Panc1 (cell line): ENCODE data around the gene CRYGS.

Experiments used
- CTCF ChIP-seq: fragments of 450-650 bp; IDR thresholded peaks from 2 replicates; pipeline ENCODE4 v1.5.1; 2017; ENCODE audit warnings: mild to moderate bottlenecking
- POLR2AphosphoS5 ChIP-seq: IDR thresholded peaks from 2 replicates; pipeline ENCODE4 v1.6.1; 2012; ENCODE audit warnings: mild to moderate bottlenecking, low read depth, low read length, moderate library complexity
- REST ChIP-seq, 2 experiments: IDR thresholded peaks; 2 replicates each; pipeline ENCODE4 v1.6.1; 2011 to 2012; ENCODE audit warnings: low read depth in 2 of 2, control low read depth in 1 of 2, low read length in 1 of 2, mild to moderate bottlenecking in 1 of 2, moderate library complexity in 1 of 2; ENCODE audit not compliant: insufficient read depth in 1 of 2
- TCF7L2 ChIP-seq: IDR thresholded peaks from 2 replicates; pipeline ENCODE4 v1.6.1; 2011; ENCODE audit warnings: mild to moderate bottlenecking, low read depth, low read length, inconsistent platforms

GRCh38 chr3:186589856-186590579 lies 45.8 kb upstream of the CRYGS start:
- TF ChIP-seq CTCF (no peak), TCF7L2 (no peak), POLR2AphosphoS5 (no peak), REST (IDR thresholded peaks at IDR 0.05; ENCODE audit: insufficient read depth in 1 of 2, low read depth in 2 of 2, low read length in 1 of 2) (no peak)
